Measurements from ENCODE around the gene TTLL7. TPM values are rescaled to one million over a fixed set of nuclear protein-coding genes. Genes with fewer than 3 reads are reported as not detected.

Gene TTLL7
- total RNA-seq, 1 experiment from 2014 or later: not detected

GRCh38 chr1:83932693-83933092 lies 66.2 kb downstream of the TTLL7 start:
- Histone ChIP-seq H3K79me2 (ENCODE audit: low read length) (no peaks in the 10 kb centered on the region), H3K36me3 (ENCODE audit: insufficient read depth, low read length) (no peaks in the 10 kb centered on the region), H3K27me3 (ENCODE audit: low read length) (no peaks in the 10 kb centered on the region), H3K4me1 (ENCODE audit: low read length) (no peaks in the 10 kb centered on the region), H3K4me2 (ENCODE audit: low read depth, low read length, poor library complexity, severe bottlenecking) (no peak overlapping the region), H3K27ac (ENCODE audit: low read length) (no peak overlapping the region), H3K9me2 (replicated peaks; ENCODE audit: insufficient read depth, low read length) (no peaks in the 10 kb centered on the region), H4K20me1 (ENCODE audit: insufficient read depth, low read depth, low read length) (no peaks in the 10 kb centered on the region), H3K9ac (ENCODE audit: low read length) (no peak overlapping the region), H2AFZ (ENCODE audit: low read length) (no peak overlapping the region), H3K4me3 (ENCODE audit: low read length) (no peak overlapping the region), H3K9me3 (ENCODE audit: low read length) (no peaks in the 10 kb centered on the region)
- no peak for DNase-seq

DNA sequence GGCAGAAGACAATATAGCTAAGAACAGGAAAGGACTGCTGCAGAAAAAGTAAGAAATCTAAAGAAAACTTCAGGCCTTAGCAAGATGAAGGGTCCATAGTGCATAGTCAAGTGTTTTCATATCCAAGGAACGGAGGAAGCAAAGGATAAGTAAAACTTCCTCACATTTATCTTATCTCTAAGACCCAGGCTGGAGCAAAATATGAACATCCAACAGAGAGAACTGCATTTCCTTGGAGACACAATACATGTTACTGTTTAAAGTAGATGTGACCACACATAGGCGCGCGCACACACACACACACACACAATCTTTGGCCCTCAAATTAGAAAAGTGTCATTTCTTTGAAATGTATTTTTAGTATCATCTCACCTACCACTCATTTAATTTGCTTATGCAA lies 66.7 kb downstream of the TTLL7 start:
- Histone ChIP-seq H3K79me2 (ENCODE audit: low read length) (no peaks in the 10 kb centered on the region), H3K27me3 (ENCODE audit: low read length) (no peaks in the 10 kb centered on the region), H3K9me2 (replicated peaks; ENCODE audit: insufficient read depth, low read length) (no peaks in the 10 kb centered on the region), H4K20me1 (ENCODE audit: insufficient read depth, low read depth, low read length) (no peaks in the 10 kb centered on the region), H3K36me3 (ENCODE audit: insufficient read depth, low read length) (no peaks in the 10 kb centered on the region), H3K4me3 (ENCODE audit: low read length) (no peak overlapping the region), H2AFZ (ENCODE audit: low read length) (no peak overlapping the region), H3K27ac (ENCODE audit: low read length) (no peak overlapping the region), H3K4me2 (ENCODE audit: low read depth, low read length, poor library complexity, severe bottlenecking) (no peak overlapping the region), H3K9me3 (ENCODE audit: low read length) (no peaks in the 10 kb centered on the region), H3K9ac (ENCODE audit: low read length) (no peak overlapping the region), H3K4me1 (ENCODE audit: low read length) (no peaks in the 10 kb centered on the region)
- no peak for DNase-seq

GRCh38 chr1:83931658-83932253 lies 67.2 kb downstream of the TTLL7 start:
- Histone ChIP-seq H3K27me3 (ENCODE audit: low read length) (no peaks in the 10 kb centered on the region), H3K4me2 (ENCODE audit: low read depth, low read length, poor library complexity, severe bottlenecking) (no peak overlapping the region), H3K4me1 (ENCODE audit: low read length) (no peaks in the 10 kb centered on the region), H3K4me3 (ENCODE audit: low read length) (no peak overlapping the region), H3K9me3 (ENCODE audit: low read length) (no peaks in the 10 kb centered on the region), H3K9me2 (replicated peaks; ENCODE audit: insufficient read depth, low read length) (no peaks in the 10 kb centered on the region), H3K36me3 (ENCODE audit: insufficient read depth, low read length) (no peaks in the 10 kb centered on the region), H3K79me2 (ENCODE audit: low read length) (no peaks in the 10 kb centered on the region), H3K9ac (ENCODE audit: low read length) (no peak overlapping the region), H2AFZ (ENCODE audit: low read length) (no peak overlapping the region), H3K27ac (ENCODE audit: low read length) (no peak overlapping the region), H4K20me1 (ENCODE audit: insufficient read depth, low read depth, low read length) (no peaks in the 10 kb centered on the region)
- DNase-seq: peak; percentile 77

GRCh38 chr1:83929184-83929583 lies 69.7 kb downstream of the TTLL7 start:
- Histone ChIP-seq H3K9ac (ENCODE audit: low read length) (no peak overlapping the region), H4K20me1 (ENCODE audit: insufficient read depth, low read depth, low read length) (no peaks in the 10 kb centered on the region), H3K36me3 (ENCODE audit: insufficient read depth, low read length) (no peaks in the 10 kb centered on the region), H3K27me3 (ENCODE audit: low read length) (no peaks in the 10 kb centered on the region), H2AFZ (ENCODE audit: low read length) (no peak overlapping the region), H3K4me1 (ENCODE audit: low read length) (no peaks in the 10 kb centered on the region), H3K9me3 (ENCODE audit: low read length) (no peaks in the 10 kb centered on the region), H3K27ac (ENCODE audit: low read length) (no peak overlapping the region), H3K4me2 (ENCODE audit: low read depth, low read length, poor library complexity, severe bottlenecking) (no peak overlapping the region), H3K4me3 (ENCODE audit: low read length) (no peak overlapping the region), H3K9me2 (replicated peaks; ENCODE audit: insufficient read depth, low read length) (no peaks in the 10 kb centered on the region), H3K79me2 (ENCODE audit: low read length) (no peaks in the 10 kb centered on the region)
- no peak for DNase-seq

DNA sequence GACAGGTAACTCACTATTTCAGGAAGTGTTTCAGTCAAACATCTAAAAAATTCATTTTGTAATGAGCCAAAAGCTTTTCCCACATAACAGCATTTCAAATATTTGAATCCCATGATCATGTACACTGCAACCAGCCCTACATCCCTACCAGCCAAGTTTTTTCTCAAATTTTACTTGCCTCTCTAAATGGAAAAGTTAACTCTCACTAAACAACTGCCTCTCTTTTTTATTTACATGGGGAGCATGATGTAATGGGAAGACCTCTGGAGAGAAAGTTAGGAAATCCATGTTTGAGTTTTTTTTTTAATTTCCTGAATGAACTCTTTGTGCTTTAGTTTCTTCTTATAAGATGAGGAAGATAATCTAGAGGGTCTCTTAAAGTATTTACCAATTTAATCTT lies 70.5 kb downstream of the TTLL7 start:
- Histone ChIP-seq H3K4me1 (ENCODE audit: low read length) (no peaks in the 10 kb centered on the region), H3K27me3 (ENCODE audit: low read length) (no peaks in the 10 kb centered on the region), H3K9ac (ENCODE audit: low read length) (no peak overlapping the region), H3K79me2 (ENCODE audit: low read length) (no peaks in the 10 kb centered on the region), H2AFZ (ENCODE audit: low read length) (no peak overlapping the region), H3K9me2 (replicated peaks; ENCODE audit: insufficient read depth, low read length) (no peaks in the 10 kb centered on the region), H3K36me3 (ENCODE audit: insufficient read depth, low read length) (no peaks in the 10 kb centered on the region), H3K4me3 (ENCODE audit: low read length) (no peak overlapping the region), H3K27ac (ENCODE audit: low read length) (no peak overlapping the region), H3K4me2 (ENCODE audit: low read depth, low read length, poor library complexity, severe bottlenecking) (no peak overlapping the region), H4K20me1 (ENCODE audit: insufficient read depth, low read depth, low read length) (no peaks in the 10 kb centered on the region), H3K9me3 (ENCODE audit: low read length) (no peaks in the 10 kb centered on the region)
- no peak for DNase-seq

DNA sequence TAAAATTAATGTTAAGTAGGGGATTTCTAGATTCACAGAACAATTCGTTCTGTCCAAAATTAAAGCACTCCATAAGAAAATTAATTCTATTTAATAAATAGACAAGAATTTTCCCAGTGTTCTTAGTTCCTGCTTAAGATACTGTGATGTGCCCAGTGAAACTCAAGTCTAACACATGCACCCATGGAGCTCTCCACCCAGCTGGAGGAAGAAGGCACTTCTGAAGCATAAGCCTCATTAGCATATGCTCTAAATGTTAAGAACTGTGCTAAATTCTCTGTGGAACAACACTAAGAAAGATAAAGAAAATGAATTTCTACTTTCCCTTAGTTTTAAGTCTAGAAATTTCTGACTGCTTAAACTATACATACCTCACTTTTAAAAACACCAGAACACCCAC lies 71.2 kb downstream of the TTLL7 start:
- Histone ChIP-seq H3K27ac (ENCODE audit: low read length) (no peak overlapping the region), H3K4me1 (ENCODE audit: low read length) (no peaks in the 10 kb centered on the region), H3K27me3 (ENCODE audit: low read length) (no peaks in the 10 kb centered on the region), H3K4me3 (ENCODE audit: low read length) (no peak overlapping the region), H3K9ac (ENCODE audit: low read length) (no peak overlapping the region), H4K20me1 (ENCODE audit: insufficient read depth, low read depth, low read length) (no peaks in the 10 kb centered on the region), H3K79me2 (ENCODE audit: low read length) (no peaks in the 10 kb centered on the region), H2AFZ (ENCODE audit: low read length) (no peak overlapping the region), H3K4me2 (ENCODE audit: low read depth, low read length, poor library complexity, severe bottlenecking) (no peak overlapping the region), H3K36me3 (ENCODE audit: insufficient read depth, low read length) (no peaks in the 10 kb centered on the region), H3K9me2 (replicated peaks; ENCODE audit: insufficient read depth, low read length) (no peaks in the 10 kb centered on the region), H3K9me3 (ENCODE audit: low read length) (no peaks in the 10 kb centered on the region)
- no peak for DNase-seq

GRCh38 chr1:83927061-83927460 lies 71.9 kb downstream of the TTLL7 start:
- H3K9ac ChIP-seq (ENCODE audit: low read length): no peak overlapping the region
- no peak overlapping the region for H3K4me3 ChIP-seq (ENCODE audit: low read length)
- H3K27me3 ChIP-seq (ENCODE audit: low read length): no peaks in the 10 kb centered on the region
- no peak overlapping the region for H3K4me2 ChIP-seq (ENCODE audit: low read depth, low read length, poor library complexity, severe bottlenecking)
- H3K36me3 ChIP-seq (ENCODE audit: insufficient read depth, low read length): no peaks in the 10 kb centered on the region
- H3K9me2 ChIP-seq (replicated peaks; ENCODE audit: insufficient read depth, low read length): no peaks in the 10 kb centered on the region
- no peaks in the 10 kb centered on the region for H3K79me2 ChIP-seq (ENCODE audit: low read length)
- H2AFZ ChIP-seq (ENCODE audit: low read length): no peak overlapping the region
- no peaks in the 10 kb centered on the region for H4K20me1 ChIP-seq (ENCODE audit: insufficient read depth, low read depth, low read length)
- H3K4me1 ChIP-seq (ENCODE audit: low read length): no peaks in the 10 kb centered on the region
- no peak for DNase-seq
- H3K9me3 ChIP-seq (ENCODE audit: low read length): no peaks in the 10 kb centered on the region
- H3K27ac ChIP-seq (ENCODE audit: low read length): no peak overlapping the region

- H3K9me2 ChIP-seq (replicated peaks; ENCODE audit: insufficient read depth, low read length): no peaks in the 10 kb centered on the region
- H3K79me2 ChIP-seq (ENCODE audit: low read length): no peaks in the 10 kb centered on the region
- H3K4me1 ChIP-seq (ENCODE audit: low read length): no peaks in the 10 kb centered on the region
- no peak for DNase-seq
- H4K20me1 ChIP-seq (ENCODE audit: insufficient read depth, low read depth, low read length): no peaks in the 10 kb centered on the region
- no peak overlapping the region for H3K27ac ChIP-seq (ENCODE audit: low read length)
- no peaks in the 10 kb centered on the region for H3K9me3 ChIP-seq (ENCODE audit: low read length)
- no peaks in the 10 kb centered on the region for H3K27me3 ChIP-seq (ENCODE audit: low read length)
- no peak overlapping the region for H3K4me3 ChIP-seq (ENCODE audit: low read length)
- H2AFZ ChIP-seq (ENCODE audit: low read length): no peak overlapping the region
- H3K36me3 ChIP-seq (ENCODE audit: insufficient read depth, low read length): no peaks in the 10 kb centered on the region
- no peak overlapping the region for H3K9ac ChIP-seq (ENCODE audit: low read length)
- H3K4me2 ChIP-seq (ENCODE audit: low read depth, low read length, poor library complexity, severe bottlenecking): no peak overlapping the region
Observed at GRCh38 chr1:83923553-83923952, 75.4 kb downstream of the TTLL7 start.

DNA sequence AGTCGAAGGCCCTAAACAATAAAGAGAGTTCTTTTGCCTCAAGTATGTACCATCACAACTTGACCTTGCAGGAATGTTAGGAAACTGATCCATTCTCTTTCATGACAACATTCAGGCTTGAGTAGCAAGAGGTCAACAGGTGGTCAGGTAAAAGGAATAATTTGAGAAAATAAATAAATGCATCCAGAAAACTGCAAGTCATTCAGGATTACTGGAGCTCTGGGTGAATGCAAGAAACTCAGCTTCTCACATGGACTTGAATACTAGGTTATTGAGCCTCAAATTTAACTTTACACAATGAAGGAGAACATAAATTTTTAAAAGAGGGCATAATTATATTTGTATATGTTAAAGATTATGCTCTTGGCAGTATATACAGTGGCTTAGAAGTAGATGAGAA lies 76.5 kb downstream of the TTLL7 start:
- no peak overlapping the region for H3K9ac ChIP-seq (ENCODE audit: low read length)
- no peaks in the 10 kb centered on the region for H4K20me1 ChIP-seq (ENCODE audit: insufficient read depth, low read depth, low read length)
- no peak overlapping the region for H2AFZ ChIP-seq (ENCODE audit: low read length)
- no peaks in the 10 kb centered on the region for H3K36me3 ChIP-seq (ENCODE audit: insufficient read depth, low read length)
- no peak overlapping the region for H3K4me2 ChIP-seq (ENCODE audit: low read depth, low read length, poor library complexity, severe bottlenecking)
- H3K27ac ChIP-seq (ENCODE audit: low read length): no peak overlapping the region
- no peaks in the 10 kb centered on the region for H3K4me1 ChIP-seq (ENCODE audit: low read length)
- no peaks in the 10 kb centered on the region for H3K9me2 ChIP-seq (replicated peaks; ENCODE audit: insufficient read depth, low read length)
- no peak for DNase-seq
- H3K27me3 ChIP-seq (ENCODE audit: low read length): no peaks in the 10 kb centered on the region
- H3K9me3 ChIP-seq (ENCODE audit: low read length): no peaks in the 10 kb centered on the region
- no peak overlapping the region for H3K4me3 ChIP-seq (ENCODE audit: low read length)
- no peaks in the 10 kb centered on the region for H3K79me2 ChIP-seq (ENCODE audit: low read length)
